Head of caudate nucleus (tissue), 42 donors: ENCODE measurements around the gene SNRPB2.

ENCODE experiments used
- DNase-seq, 42 donors: peaks; one replicate each; pipeline versions ENCODE4 v3.0.0 to v3.0.0-alpha.2; 2020 to 2021; ENCODE audit warnings: mixed read lengths in 7 of 42
- intact Hi-C: fragments of 100-400 bp; cut with DNase I; formaldehyde crosslinking; loops from one replicate; pipeline ENCODE4 v1.15.0; 2022

The SNRPB2 gene

GRCh38 chr20:16719421-16719820, 10.4 kb upstream of the SNRPB2 start:
- intact Hi-C loops = no loop called here
- DNase-seq = peak in 5 of 42 donors; percentile 33 to 69 (median 56)

- intact Hi-C loops = loop anchor here (10.0 kb wide), 1 partner anchor 154 kb away; the partner anchor contains the start of gene KIF16B
- DNase-seq = no peak
Observed at GRCh38 chr20:16729080-16729479, 746 bp upstream of the SNRPB2 start.

- no peak for DNase-seq
- intact Hi-C loops = no loop called here
Observed at GRCh38 chr20:16732506-16733152, 2.8 kb downstream of the SNRPB2 start.

GRCh38 chr20:16740365-16741072, 10.7 kb downstream of the SNRPB2 start:
- DNase-seq = no peak
- intact Hi-C loops = no loop called here

- intact Hi-C loops = no loop called here
- peak in 1 of 42 donors; percentile 40 for DNase-seq
Observed at GRCh38 chr20:16744178-16744807, 14.5 kb downstream of the SNRPB2 start.

- intact Hi-C loops = no loop called here
- no peak for DNase-seq
Observed at GRCh38 chr20:16745204-16745603, 15.4 kb downstream of the SNRPB2 start.

- no peak for DNase-seq
- intact Hi-C loops = no loop called here
Observed at GRCh38 chr20:16747291-16747811, 17.5 kb downstream of the SNRPB2 start.

GRCh38 chr20:16748308-16748900, 18.6 kb downstream of the SNRPB2 start, which contains the start of gene OTOR:
Gene OTOR, plus strand, starts transcription at chr20:16748358. Its CDS starts 44 bp downstream, at chr20:16748402.
- no peak for DNase-seq
- intact Hi-C loops = no loop called here

- DNase-seq = no peak
- intact Hi-C loops = no loop called here
Observed at GRCh38 chr20:16749573-16749972, 19.7 kb downstream of the SNRPB2 start.

GRCh38 chr20:16752082-16752481, 22.3 kb downstream of the SNRPB2 start:
- no peak for DNase-seq
- intact Hi-C loops = no loop called here

- intact Hi-C loops = no loop called here
- no peak for DNase-seq
Observed at GRCh38 chr20:16752901-16753300, 23.1 kb downstream of the SNRPB2 start.

- intact Hi-C loops = no loop called here
- no peak for DNase-seq
Observed at GRCh38 chr20:16758454-16759180, 28.8 kb downstream of the SNRPB2 start.

GRCh38 chr20:16759181-16759563, 29.3 kb downstream of the SNRPB2 start:
- DNase-seq = peak in 7 of 42 donors; percentile 8 to 47 (median 27)
- intact Hi-C loops = no loop called here

GRCh38 chr20:16760431-16761304, 30.8 kb downstream of the SNRPB2 start:
- DNase-seq = no peak
- intact Hi-C loops = loop anchor here (5.0 kb wide), 1 partner anchor 243 kb away; no protein-coding TSS in a partner anchor

GRCh38 chr20:16761305-16761829, 31.5 kb downstream of the SNRPB2 start:
- peak in 39 of 42 donors; percentile 19 to 84 (median 66) for DNase-seq
- intact Hi-C loops = loop anchor here (5.0 kb wide), 1 partner anchor 244 kb away; no protein-coding TSS in a partner anchor

GRCh38 chr20:16764560-16764959, 34.7 kb downstream of the SNRPB2 start:
- intact Hi-C loops = loop anchor here (5.0 kb wide), 1 partner anchor 247 kb away; no protein-coding TSS in a partner anchor
- no peak for DNase-seq

GRCh38 chr20:16771213-16771612, 41.4 kb downstream of the SNRPB2 start:
- no peak for DNase-seq
- intact Hi-C loops = no loop called here
